Ishikawa (cell line): Measurements from ENCODE around the gene PRR35.

ENCODE experiments used
- CEBPB ChIP-seq: IDR thresholded peaks from 2 replicates; pipeline ENCODE4 v1.6.1; 2012
- CREB1 ChIP-seq: IDR thresholded peaks from 2 replicates; pipeline ENCODE4 v1.6.1; 2012; ENCODE audit warnings: low read depth
- EGR1 ChIP-seq: IDR thresholded peaks from 2 replicates; pipeline ENCODE4 v1.6.1; 2012
- EP300 ChIP-seq: IDR thresholded peaks from 2 replicates; pipeline ENCODE4 v1.6.1; 2012; ENCODE audit warnings: borderline replicate concordance
- FOXM1 ChIP-seq: IDR thresholded peaks from 2 replicates; pipeline ENCODE4 v1.6.1; 2012; ENCODE audit warnings: low read depth, borderline replicate concordance
- MAX ChIP-seq: IDR thresholded peaks from 2 replicates; pipeline ENCODE4 v1.6.1; 2012
- NFIC ChIP-seq: IDR thresholded peaks from 2 replicates; pipeline ENCODE4 v1.6.1; 2012
- REST ChIP-seq: IDR thresholded peaks from 2 replicates; pipeline ENCODE4 v1.6.1; 2012; ENCODE audit warnings: low read depth, mild to moderate bottlenecking
- TAF1 ChIP-seq: IDR thresholded peaks from 2 replicates; pipeline ENCODE4 v1.6.1; 2012; ENCODE audit warnings: low read depth, mild to moderate bottlenecking
- TCF12 ChIP-seq: IDR thresholded peaks from 2 replicates; pipeline ENCODE4 v1.6.1; 2012; ENCODE audit warnings: low read depth
- TEAD4 ChIP-seq: IDR thresholded peaks from 2 replicates; pipeline ENCODE4 v1.6.1; 2012
- USF1 ChIP-seq: IDR thresholded peaks from 2 replicates; pipeline ENCODE4 v1.6.1; 2012
- YY1 ChIP-seq: IDR thresholded peaks from 2 replicates; pipeline ENCODE4 v1.6.1; 2012; ENCODE audit warnings: low read depth
- ZBTB7A ChIP-seq: IDR thresholded peaks from 2 replicates; pipeline ENCODE4 v1.6.1; 2012; ENCODE audit warnings: low read depth

Gene PRR35

GRCh38 chr16:566475-567372 lies 6.5 kb downstream of the PRR35 start, which contains the start of gene NHLRC4:
NHLRC4 (plus strand) TSS chr16:567005; CDS start chr16:568048, 1,043 bp downstream.
- TF ChIP-seq ZBTB7A, result peak; percentile 50; the same call in 1 of the 2 replicates
- TF ChIP-seq CEBPB, result no peak
- TF ChIP-seq EGR1, result no peak
- no peak for TF ChIP-seq TAF1
- no peak for TF ChIP-seq MAX

GRCh38 chr16:567373-568256 lies 7.4 kb downstream of the PRR35 start:
- TF ChIP-seq TAF1, result no peak

GRCh38 chr16:568401-569258 lies 8.4 kb downstream of the PRR35 start:
- TF ChIP-seq TAF1, result no peak
- no peak for TF ChIP-seq TCF12
- no peak for TF ChIP-seq USF1
- no peak for TF ChIP-seq NFIC
- TF ChIP-seq TEAD4, result no peak
- no peak for TF ChIP-seq MAX
- TF ChIP-seq EP300, result no peak
- no peak for TF ChIP-seq YY1
- TF ChIP-seq REST, result no peak
- TF ChIP-seq ZBTB7A, result no peak

- TF ChIP-seq ZBTB7A, result peak; percentile 35; the same call in 1 of the 2 replicates
- TF ChIP-seq USF1, result no peak
- no peak for TF ChIP-seq YY1
- TF ChIP-seq EGR1, result no peak
- TF ChIP-seq TEAD4, result no peak
- no peak for TF ChIP-seq CEBPB
- no peak for TF ChIP-seq TCF12
- no peak for TF ChIP-seq FOXM1
Observed at GRCh38 chr16:569445-570254, 9.5 kb downstream of the PRR35 start, which contains the start of gene PIGQ. PIGQ (plus strand) TSS chr16:569968; CDS start chr16:574075, 4,107 bp downstream.

GRCh38 chr16:572865-573650 lies 12.9 kb downstream of the PRR35 start:
- TF ChIP-seq CEBPB, result no peak
- TF ChIP-seq EGR1, result no peak
- no peak for TF ChIP-seq MAX
- TF ChIP-seq REST, result no peak
- no peak for TF ChIP-seq TCF12
- no peak for TF ChIP-seq NFIC
- no peak for TF ChIP-seq YY1
- no peak for TF ChIP-seq EP300
- no peak for TF ChIP-seq ZBTB7A
- no peak for TF ChIP-seq TAF1
- TF ChIP-seq CREB1, result no peak
- no peak for TF ChIP-seq TEAD4
